Vagina (tissue), 2 donors: ENCODE results near the gene FAR1.

Experiments used
- CTCF ChIP-seq, 3 experiments: fragments of 450-650 bp in 2 of 3; fragments of 200-600 bp in 1 of 3; sonication (generic) in 1 of 3; IDR thresholded peaks; one replicate each; pipeline ENCODE4 v1.5.1; 2017 to 2019; ENCODE audit warnings: antibody characterized with exemption in 3 of 3, mild to moderate bottlenecking in 2 of 3, moderate library complexity in 2 of 3
- POLR2A ChIP-seq, 2 donors: fragments of 450-650 bp; IDR thresholded peaks; one replicate each; pipeline ENCODE4 v1.6.1; 2017; ENCODE audit warnings: antibody characterized with exemption in 2 of 2, mild to moderate bottlenecking in 2 of 2, moderate library complexity in 2 of 2

- no peak for TF ChIP-seq CTCF (IDR thresholded peaks at IDR 0.05)
- no peak for TF ChIP-seq POLR2A (IDR thresholded peaks at IDR 0.05)
Measured at GRCh38 chr11:13697710-13698109, 29.2 kb downstream of the FAR1 start.
